PC-9 (cell line): ENCODE results near the gene ZNF331.

ENCODE experiments used
- EZH2 ChIP-seq: fragments of 200-600 bp; sonication (generic); IDR thresholded peaks from 2 replicates; pipeline ENCODE4 v1.8.0; 2017; ENCODE audit warnings: antibody characterized with exemption, low read depth
- TF ChIP-seq, protein P1 (sequence below): fragments of 200-600 bp; sonication (generic); conservative IDR thresholded peaks from 2 replicates; pipeline ENCODE4 v1.6.1; 2017; ENCODE audit warnings: mixed run types, antibody characterized with exemption, mild to moderate bottlenecking, moderate library complexity

GRCh38 chr19:53504885-53505284, 33.1 kb upstream of the ZNF331 start:
- TF ChIP-seq, protein P1, sequence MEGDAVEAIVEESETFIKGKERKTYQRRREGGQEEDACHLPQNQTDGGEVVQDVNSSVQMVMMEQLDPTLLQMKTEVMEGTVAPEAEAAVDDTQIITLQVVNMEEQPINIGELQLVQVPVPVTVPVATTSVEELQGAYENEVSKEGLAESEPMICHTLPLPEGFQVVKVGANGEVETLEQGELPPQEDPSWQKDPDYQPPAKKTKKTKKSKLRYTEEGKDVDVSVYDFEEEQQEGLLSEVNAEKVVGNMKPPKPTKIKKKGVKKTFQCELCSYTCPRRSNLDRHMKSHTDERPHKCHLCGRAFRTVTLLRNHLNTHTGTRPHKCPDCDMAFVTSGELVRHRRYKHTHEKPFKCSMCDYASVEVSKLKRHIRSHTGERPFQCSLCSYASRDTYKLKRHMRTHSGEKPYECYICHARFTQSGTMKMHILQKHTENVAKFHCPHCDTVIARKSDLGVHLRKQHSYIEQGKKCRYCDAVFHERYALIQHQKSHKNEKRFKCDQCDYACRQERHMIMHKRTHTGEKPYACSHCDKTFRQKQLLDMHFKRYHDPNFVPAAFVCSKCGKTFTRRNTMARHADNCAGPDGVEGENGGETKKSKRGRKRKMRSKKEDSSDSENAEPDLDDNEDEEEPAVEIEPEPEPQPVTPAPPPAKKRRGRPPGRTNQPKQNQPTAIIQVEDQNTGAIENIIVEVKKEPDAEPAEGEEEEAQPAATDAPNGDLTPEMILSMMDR: no peak
- no peak for TF ChIP-seq EZH2
